Sciatic nerve (tissue), 2 donors: ENCODE data around the gene GPR137B. TPM values are rescaled to one million over a fixed set of nuclear protein-coding genes. Genes with fewer than 3 reads are reported as not detected.
A peak's percentile ranks its signal among the peaks of the same experiment; 100 is the strongest.

Experiments used
- ATAC-seq: fragments of 200-7000 bp; cut with Tn5 transposase; one replicate; pipeline ENCODE4 v1.9.1; 2020; ENCODE audit warnings: mild to moderate bottlenecking, moderate library complexity
- DNase-seq: peaks from one replicate; pipeline ENCODE4 v3.0.0-alpha.2; 2020; ENCODE audit warnings: low spot score
- intact Hi-C: fragments of 100-400 bp; cut with DNase I; formaldehyde crosslinking; loops from one replicate; pipeline ENCODE4 v1.14.2; 2022
- total RNA-seq: library from RNA; stranded (reverse); fragmentation: NEBNext Ultra II Directional; extraction: Animal tissue kit (Norgen Biotek cat#: 25700); gene quantifications from one replicate; pipeline ENCODE4 v1.2.1, GENCODE V29; 2021
- donor health status: DM: no; HTN: no; CAD: no.
- donor health status: DM: no; HTN: no; CAD: no.

Gene GPR137B
- total RNA-seq, 1 donor from 2014 or later, result 91.6 TPM

DNA sequence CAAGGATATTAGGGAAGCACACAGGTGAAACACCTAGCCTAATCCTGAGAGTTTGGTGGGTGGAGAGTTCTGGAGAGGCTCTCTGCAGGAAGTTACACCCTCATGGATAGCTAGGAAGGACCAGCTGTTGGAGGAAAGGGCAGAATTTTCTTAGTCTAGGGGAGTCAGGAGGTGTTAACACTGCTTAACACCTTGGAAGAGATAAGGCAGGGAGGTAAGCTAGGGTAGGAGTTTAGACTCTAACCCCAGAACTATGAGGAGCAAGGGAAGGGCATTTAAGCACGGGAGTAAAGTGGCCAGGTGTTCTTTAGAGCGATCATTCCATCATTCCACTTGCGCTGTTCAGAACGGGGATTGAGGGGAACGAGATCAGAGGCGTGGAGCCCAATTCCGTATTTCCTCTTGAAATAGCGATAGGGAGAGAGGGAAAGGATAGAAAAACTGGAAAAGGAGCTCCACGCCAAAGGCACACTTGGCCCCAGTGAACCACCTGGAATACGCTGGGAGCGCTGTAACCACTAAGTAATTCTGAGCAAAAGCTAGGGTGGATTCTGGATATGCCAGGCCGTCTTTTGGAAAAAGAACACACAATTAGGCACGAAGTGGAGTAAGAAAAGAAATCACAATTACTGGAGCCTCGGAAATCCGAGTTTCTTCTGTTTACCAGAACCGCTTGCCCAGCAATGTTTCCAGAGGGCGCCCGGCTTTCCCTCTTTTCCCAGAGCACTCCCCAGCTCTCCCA is 1.5 kb upstream of the GPR137B start:
- no peak for DNase-seq
- intact Hi-C loops, result no loop called here
- ATAC-seq, result peak; percentile 25

DNA sequence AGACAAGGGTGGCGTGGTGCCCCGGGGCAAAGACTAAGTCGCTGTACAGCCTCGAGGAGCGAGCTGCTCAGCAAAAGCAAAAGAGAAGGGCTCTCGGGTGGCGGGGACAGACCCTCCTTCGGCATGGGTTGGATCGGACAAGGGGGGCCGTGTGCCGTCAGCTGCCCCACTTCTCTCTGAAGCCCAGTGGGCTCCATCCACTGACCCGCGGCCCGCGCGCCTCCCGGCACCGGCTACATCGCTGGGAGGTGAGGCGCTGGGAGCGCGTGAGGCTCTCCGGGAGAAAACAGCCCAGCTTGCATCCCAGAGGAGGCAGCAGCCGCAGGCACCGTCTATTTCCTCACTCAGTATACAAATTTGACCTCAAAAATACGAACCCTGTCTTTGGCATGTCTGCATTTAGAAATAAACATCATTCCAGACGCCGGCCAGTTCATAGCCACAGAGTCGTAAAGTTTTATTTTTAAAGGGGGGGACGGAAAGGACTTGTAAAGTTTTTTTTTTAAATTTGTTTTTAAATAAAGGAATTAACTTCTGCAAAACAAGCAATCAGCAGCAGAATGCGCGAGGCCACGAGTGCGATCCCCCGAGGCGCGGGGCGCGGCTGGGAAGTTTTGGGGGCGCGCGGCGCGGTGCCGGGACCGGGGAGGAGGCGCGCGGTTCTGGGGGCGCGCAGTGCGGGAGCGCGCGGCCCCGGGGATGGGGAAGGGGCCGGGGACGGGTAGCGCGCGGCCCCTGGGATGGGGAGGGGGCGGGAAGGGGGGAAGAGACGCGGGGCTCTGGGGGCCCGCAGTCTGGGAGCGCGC is 689 bp upstream of the GPR137B start:
- ATAC-seq (peak; percentile 70), DNase-seq (no peak)
- intact Hi-C loops, result no loop called here

DNA sequence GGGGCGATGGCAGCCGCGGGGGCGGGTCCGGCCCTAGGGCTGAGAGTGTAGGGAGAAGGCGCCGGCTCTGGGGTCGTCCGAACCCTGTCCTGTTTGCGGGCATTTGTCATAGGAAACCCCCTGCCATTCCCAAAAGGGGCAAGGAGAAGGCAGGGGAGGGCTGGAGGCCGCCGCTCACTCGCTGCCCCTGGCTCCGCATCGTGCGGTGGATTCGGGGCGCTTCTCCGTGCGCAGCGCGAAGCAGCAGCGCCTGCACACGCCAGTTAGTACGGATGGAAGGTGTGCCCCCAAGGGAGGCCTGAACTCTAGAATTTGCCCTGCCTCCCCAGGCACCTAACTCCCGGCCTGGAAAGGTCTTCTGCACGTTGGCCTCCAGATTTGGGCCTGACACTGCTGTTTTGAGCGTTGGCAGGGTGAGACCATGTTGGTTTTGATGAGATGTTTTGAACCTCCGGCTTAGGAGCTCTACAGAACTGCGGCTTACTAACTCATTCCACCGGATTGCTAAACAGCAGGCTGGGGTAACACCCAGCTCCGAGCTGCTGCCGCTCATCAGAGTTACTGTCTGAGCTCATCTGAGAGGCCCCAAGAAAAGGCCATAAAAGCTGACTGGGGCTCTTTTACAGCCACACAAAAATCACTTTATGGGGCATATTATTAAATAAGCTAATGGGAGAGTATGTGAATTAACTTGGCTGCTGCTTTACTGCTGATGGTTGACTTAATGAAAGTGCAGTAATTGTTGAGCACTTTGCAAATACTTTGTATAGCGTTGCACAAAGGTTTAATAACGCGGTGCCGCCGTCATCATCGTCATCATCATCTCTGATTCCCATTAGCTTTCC is 987 bp downstream of the GPR137B start:
- DNase-seq (no peak), ATAC-seq (peak; percentile 60)
- intact Hi-C loops, result no loop called here

DNA sequence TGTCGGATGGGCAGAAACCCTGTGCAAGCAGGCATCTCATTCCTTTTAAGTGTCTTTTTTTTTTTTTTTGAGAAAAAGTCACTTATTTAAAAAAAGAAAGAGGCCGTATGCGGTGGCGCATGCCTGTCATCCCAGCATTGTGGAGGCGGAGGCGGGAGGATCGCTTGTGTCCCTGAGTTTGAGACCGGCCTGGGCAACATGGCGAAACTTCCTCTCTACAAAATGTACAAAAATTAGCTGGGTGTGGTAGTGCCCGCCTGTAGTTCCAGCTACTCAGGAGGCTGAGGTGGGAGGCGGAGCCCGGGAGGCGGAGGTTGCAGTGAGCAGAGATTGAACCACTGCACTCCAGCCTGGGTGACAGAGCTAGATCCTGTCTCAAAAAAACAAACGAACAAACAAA is 1.7 kb downstream of the GPR137B start:
- intact Hi-C loops, result no loop called here
- DNase-seq (no peak), ATAC-seq (no peak)

DNA sequence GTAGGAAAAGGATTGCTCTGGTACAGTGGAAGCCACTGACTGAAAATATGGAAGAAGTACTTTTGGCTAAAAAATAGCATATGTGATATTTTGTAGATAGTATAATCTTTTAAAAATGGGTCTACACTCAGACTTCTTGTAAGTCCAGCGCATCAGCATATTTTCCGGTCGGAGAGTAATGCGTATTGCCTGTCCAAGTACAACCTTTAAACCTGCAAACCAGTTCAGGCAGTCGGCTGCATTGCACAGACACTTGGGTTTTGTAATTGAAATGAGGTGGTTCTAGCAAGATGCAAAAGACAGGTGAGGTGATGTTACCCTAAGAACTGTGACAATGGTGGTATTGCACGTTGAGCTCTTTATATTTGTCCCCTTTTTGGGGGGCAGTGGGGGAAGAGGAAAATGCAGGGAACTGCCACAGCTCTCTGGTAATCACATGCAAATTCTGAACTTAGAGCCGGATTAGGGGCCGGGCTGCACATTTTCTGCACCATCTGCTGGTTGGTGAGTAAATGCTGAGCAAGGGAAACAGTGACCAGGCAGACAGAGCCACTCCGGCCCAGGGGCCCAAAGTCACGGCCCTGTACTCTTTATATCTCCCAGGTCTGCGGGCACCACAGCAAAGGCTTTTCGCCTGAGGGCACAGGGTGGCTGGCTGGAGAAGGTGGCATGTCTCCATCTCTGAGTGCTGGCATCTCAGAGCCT is 2.3 kb downstream of the GPR137B start:
- ATAC-seq (no peak), DNase-seq (no peak)
- intact Hi-C loops, result no loop called here

DNA sequence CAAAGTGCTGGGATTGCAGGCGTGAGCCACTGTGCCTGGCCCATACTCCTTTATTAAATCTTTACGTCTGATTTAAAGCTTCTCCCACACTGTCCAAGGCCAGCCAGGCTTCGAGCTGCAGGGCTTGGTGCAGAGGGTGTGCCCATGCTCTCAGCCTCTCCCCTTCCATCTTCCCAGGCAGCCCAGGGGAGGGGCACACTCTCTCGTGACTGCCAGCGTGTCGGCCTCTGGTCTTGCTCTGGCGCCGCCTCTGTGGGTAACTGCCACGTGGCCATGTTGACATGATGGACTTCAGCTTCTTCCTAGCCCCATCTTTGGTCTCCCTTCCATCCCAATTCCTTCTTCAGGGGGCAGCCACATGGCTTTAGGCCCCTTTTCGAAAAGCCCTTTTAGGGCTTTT is 4.7 kb downstream of the GPR137B start:
- DNase-seq (no peak), ATAC-seq (peak; percentile 35)
- intact Hi-C loops, result loop anchor here (1.0 kb wide), 1 partner anchor 45 kb away; no protein-coding TSS in a partner anchor

DNA sequence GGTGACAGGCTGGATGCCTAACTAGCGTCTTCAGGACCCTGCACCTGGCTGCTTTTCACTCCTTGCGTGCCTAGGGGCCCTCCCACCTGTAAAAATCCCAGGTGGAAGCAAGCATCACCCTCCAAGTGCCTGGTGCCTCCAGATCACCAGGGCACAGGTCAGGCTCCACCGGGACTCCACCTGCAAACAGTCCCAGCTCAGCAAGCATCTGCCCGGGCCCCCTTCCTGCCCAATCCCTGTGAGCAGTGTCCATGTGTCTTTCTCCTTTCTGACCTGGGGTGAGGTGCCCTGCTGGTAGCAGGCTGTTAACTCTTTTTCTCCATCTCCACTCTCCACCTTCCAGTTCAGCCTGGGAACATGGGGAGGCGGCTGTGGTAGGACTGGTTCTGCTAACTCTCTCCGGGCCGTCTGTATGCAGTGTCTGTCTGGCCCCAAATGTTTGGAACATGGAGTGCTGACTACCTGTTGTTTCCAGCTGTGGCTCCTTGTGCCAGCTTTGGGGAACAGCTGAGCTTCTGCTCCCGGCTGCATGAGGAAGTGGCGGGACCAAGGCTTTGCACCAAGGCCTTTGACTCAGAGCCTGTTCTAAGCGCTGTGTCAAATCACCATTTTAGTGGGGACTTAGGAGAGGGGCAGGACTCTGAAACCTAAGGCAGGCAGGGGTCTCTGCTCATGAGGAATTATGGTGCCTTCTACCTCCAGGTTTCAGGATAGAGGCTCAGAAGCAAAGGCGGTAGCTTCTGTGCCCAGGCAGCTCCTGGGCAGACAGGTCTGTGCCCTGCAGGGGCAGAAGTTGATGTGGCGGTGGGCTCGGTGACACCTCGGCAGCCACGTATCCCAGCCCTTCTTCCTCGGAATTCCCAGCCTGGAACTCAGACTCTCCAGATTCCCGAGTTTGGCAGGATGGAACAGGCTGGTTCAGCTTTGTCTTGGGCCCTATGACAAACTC is 5.5 kb downstream of the GPR137B start:
- DNase-seq, result no peak
- no peak for ATAC-seq
- intact Hi-C loops, result loop anchor here (1.0 kb wide), 1 partner anchor 45 kb away; no protein-coding TSS in a partner anchor

DNA sequence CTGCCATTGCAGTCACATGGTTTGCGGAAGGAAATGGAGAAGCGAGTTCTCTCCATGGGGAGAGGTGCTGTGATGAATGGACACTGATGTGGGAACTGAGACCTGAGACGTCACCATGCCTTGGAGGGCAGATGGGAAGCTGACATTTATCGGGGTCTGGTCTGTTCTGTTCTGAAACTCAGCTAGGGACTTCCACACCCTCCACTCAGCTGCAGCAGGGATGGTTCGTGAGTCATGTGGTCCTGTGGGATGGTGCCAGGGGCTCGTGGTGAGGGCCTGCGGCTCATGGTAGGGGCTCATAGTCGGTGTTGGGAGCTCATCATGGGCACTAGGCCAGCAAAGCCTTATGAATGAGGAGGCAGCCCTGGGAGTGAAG is 6.1 kb downstream of the GPR137B start:
- DNase-seq, result no peak
- ATAC-seq, result no peak
- intact Hi-C loops, result no loop called here

DNA sequence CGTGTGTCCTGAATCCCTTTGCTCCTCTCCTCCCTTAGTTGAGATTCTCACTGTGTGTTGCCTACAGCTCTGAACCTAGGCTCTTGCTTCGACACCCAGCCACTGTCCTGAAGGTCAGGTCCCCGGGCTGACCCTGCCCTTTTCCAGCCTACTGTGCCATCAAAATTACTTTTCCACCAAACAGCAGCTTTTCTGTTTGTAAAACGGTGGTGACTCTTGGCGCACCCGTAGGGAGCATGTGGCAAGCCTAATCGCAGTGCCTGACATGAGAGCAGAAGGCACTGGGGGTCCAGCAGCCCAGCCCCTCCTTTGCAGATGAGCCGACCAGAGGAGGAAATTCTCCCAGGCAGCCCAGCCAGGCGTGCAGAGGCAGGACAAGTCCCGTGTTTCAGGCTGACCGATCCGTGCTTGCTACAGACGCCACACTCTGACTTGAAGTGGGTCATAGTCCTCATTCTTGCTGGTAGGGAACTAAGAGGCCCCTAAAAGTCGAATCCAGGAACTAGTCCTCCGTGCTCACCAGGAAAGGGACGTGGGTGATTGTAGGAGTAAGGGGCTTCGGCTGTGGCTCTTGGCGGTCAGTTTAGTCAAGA is 6.8 kb downstream of the GPR137B start:
- DNase-seq (no peak), ATAC-seq (no peak)
- intact Hi-C loops, result no loop called here

DNA sequence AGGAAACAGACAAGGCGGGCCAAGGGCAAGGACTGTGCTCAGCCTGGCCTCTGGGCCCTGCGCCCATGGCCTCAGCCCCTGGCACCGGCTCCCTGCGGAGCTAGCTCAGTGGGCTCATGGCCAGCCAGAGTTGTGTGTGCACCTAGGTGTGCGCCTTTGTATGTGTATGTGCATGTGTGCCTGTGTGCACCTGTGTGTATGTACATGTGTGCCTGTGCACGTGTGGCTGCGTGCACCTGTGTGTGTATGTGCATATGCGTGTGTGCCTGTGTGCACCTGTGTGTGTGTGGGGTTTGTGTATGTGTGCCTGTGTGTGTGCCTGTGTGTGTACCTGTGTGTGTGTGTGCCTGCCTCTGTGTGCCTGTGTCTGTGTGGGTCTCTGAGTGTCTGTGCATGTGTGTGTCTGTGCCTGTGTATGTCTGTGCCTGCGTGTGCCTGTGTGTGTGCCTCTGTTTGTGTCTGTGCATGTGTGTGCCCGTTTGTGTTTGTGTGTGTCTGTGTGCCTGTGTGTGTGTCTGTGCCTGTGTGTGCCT is 7.4 kb downstream of the GPR137B start:
- ATAC-seq, result no peak
- no peak for DNase-seq
- intact Hi-C loops, result no loop called here

DNA sequence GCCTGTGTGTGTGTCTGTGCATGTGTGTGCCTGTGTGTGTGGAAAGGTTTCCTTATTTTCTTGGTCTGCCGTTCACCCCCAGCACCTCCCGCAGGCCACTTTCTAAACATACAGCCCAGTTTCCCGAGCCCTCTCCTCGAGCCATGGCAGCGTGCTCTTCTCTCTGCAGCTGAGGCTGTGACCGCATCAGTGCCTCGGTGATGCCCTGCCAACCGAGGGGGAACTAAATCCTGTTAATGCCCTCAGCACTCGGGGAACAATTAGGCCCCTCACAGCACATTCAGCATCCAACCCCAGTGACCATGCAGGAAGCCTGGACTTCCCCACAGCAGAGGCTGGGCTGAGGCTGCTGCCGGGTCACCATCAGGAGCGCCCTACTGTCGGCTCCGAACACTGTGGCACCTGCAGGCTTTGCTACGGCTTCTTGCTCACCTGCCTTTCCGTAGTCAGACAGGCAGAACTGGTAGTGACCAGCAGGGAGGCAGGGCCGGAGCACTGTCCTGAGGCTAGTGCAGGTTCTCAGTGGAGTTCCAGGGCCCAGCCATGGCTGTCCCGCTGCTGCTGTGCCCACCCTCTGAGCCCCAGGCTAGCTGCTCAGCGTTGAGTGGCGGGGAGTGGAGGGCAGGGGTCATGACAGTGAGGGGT is 8.1 kb downstream of the GPR137B start:
- DNase-seq, result no peak
- intact Hi-C loops, result no loop called here
- ATAC-seq, result no peak

DNA sequence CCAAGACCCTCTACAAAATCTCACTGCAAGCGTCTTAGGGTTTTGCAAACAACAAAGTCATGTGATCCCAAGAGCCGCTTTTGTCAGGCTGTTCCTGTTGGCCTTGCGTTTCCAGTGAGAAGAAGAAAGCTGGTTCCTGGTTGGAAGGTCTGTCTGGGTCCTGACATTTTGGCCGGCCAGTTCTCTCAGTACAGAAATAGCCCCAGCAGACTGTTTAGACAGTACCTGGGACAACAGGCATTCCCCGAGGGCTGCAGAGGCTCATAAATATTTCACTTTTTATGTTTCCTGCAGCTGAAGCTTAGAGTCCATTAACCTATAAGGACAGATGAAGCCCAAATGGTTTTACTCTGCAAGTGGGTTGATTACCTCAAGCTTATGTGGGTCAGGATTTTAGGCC is 8.6 kb downstream of the GPR137B start:
- DNase-seq (no peak), ATAC-seq (no peak)
- intact Hi-C loops, result no loop called here

DNA sequence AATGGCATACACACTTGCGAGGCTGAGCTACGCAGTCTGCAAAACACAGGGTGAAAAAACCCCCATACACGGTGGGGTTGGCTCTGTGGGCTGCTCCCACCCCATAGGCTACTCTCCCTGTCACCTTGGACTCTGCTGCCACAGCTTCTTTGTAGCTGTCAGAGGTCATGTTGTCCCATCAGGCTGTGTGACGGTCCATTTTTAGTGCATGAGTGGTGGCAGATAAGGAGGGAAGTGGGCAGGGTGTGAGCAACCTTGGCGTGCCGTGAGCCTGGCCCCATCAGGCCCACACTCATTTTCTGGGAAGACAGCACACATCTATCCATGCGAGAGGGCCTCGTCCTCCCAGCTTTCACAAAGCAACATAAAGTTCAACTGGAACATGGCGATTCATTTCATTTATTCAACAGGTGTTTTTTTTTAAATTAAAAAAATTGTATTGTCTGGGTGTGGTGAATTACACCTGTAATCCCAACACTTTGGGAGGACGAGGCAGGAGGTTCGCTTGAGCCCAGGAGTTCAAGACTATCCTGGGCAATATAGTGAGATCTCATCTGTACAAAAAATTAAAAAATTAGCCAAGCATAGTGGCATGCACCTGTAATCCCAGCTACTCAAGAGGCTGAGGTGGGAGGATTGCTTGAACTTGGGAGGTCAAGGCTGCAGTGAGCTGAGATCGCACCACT is 9.5 kb downstream of the GPR137B start:
- DNase-seq (no peak), ATAC-seq (no peak)
- intact Hi-C loops, result no loop called here

DNA sequence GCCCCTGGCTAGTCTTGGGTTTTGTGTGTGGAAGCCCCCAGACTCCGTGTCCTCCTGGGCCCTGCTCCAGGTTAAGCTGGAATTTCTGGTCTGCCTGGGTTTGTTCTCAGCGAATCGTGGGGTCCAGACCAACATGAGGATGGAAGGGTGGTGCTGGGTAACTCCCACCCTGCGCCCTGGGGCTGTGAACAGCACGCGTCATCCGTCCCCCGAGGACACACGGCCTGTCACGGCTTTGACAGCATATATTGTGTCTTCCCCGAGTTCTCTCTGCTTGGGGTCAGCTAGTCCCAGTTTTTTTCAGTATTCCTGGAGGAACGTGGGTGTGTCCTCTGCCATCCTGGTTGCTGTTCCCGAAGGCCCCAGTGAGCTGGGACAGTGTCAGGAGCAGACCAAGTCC is 11.8 kb downstream of the GPR137B start:
- ATAC-seq, result no peak
- no peak for DNase-seq
- intact Hi-C loops, result no loop called here

DNA sequence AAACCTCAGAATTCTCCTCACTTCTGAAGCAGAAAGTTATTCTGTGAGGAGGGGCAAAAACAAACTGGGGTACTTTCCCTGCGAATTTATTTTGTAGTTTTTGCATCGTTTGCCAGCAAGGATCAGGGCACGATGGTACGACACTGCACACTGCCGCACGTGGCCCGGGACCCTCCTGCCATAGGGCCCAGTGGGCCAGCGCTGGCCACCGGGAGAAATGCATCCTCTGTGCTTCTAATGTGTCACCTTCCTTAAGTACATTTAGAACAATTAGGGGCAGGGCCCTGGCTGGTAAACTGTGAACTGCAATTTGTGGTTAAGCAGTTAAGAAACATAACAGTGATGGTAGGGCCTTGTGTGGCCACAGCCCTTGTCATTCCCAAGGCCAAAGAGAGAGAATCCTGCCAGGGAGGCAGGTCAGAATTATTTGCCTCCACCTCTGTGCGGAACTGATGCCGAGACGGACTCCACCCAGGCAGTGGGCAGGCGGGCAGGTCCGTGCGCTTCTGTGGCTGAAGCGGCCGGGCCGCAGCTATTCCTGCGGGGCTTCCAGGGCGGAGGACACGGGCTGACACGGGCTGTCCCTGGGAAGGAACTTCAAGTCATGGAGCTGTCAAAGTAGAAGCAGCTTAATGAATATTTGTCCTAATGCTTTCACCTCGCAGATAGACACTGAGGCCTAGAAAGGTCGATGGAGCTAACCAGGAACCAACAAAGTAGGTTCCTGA is 12.5 kb downstream of the GPR137B start:
- DNase-seq (no peak), ATAC-seq (no peak)
- intact Hi-C loops, result no loop called here

DNA sequence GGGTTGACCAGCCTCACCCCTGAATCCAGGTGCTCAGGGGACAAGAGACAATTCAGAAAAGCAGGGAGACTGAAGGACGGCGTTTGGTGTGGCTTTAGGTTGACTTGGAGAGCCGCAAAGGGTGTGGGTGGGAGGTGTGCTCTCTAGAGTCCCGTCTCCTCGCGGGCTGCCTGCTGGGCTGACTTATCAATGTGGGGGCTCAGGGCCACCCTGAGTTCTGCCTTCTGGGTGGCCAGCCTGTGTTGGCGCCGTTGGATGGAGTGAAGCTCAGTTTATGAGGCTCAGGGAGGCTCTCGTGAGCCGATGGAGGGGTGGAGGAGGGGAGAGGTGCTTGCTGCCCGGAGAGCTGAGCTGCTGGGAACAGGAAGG is 13.0 kb downstream of the GPR137B start:
- no peak for ATAC-seq
- intact Hi-C loops, result no loop called here

More for the DNA sequence above, 13.0 kb downstream of the GPR137B start:
- no peak for DNase-seq
